ENCODE measurements around the gene LYRM4.
"Not testable (repeated sequence)": the region's sequence is repeated elsewhere in the genome, so short reads cannot be mapped to it uniquely, and the experiment has no call there.

LYRM4 gene

DNA sequence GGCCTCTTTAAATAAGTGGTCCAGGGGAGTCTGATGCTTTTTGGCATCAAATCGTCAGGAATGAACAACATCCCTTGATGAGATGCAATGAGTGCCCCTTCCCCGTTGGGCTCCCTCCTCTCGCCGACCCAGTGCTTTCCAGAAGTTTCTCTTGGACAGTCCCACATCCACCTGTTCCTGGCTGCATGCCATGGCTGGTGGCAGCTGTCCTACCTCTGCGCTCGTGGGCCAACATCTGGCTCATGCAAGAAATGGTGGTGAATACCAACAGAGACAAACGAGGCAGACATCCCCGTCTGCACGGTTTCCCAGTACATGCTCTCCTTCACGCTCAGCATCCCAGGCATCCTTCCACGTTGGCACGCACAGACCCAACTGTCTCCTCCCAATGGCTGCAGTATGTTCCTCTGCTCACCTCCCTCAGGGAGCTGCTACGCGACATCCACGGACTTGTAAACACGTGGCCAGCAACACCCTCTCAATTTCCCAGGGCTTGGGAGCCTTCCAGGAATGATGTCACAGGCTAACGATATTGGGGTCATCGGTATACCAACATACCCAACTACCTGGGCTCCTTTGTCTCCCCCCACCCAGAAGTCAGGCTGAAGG, 138.1 kb downstream of the LYRM4 start:
- H2BK120ac ChIP-seq (ENCODE audit: insufficient read depth, low read length, poor library complexity): no peak overlapping the region
- H4K12ac ChIP-seq (ENCODE audit: low read depth, low read length): no peak overlapping the region
- H3K79me2 ChIP-seq (ENCODE audit: control insufficient read depth, insufficient read depth, low read length, poor library complexity): no peaks in the 10 kb centered on the region
- peaks cover 1% of the 10 kb centered on the region for H3K9me3 ChIP-seq (ENCODE audit: insufficient read depth, low read depth, low read length)
- H3K4me3 ChIP-seq (ENCODE audit: low read depth, low read length): no peak overlapping the region
- H3K4me2 ChIP-seq (ENCODE audit: low read length): no peak overlapping the region
- peaks cover 10 to 14% of the 10 kb centered on the region in 2 experiments for H3K4me1 ChIP-seq (ENCODE audit: control insufficient read depth in 1 of 2, insufficient read depth in 2 of 2, low read length in 2 of 2)
- H3K9ac ChIP-seq (ENCODE audit: low read length): no peak overlapping the region
- H3K23ac ChIP-seq (ENCODE audit: low read length): no peak overlapping the region
- no CpG with 5 or more reads among the region's 18 CpGs for WGBS (ENCODE audit: extremely low coverage, insufficient coverage, insufficient read length)
- H3K27ac ChIP-seq (ENCODE audit: low read depth, low read length): no peak overlapping the region
- H2BK5ac ChIP-seq (ENCODE audit: low read depth, low read length, poor library complexity): no peak overlapping the region
- no peaks in the 10 kb centered on the region for H3K27me3 ChIP-seq (ENCODE audit: insufficient read depth, low read length)
- H4K8ac ChIP-seq (ENCODE audit: low read depth, low read length): no peak overlapping the region
- H2BK12ac ChIP-seq (ENCODE audit: low read length): no peak overlapping the region
- H3K14ac ChIP-seq (ENCODE audit: low read length): no peak overlapping the region
- no peak overlapping the region for H2AK5ac ChIP-seq (ENCODE audit: low read length)
- no peaks in the 10 kb centered on the region for H3K36me3 ChIP-seq (ENCODE audit: control insufficient read depth in 1 of 2, insufficient read depth in 2 of 2, low read length in 2 of 2)
- no peak overlapping the region for H3K18ac ChIP-seq (ENCODE audit: low read length)
- no peak overlapping the region for H3K4ac ChIP-seq (ENCODE audit: low read depth, low read length)
- DNase-seq: no peak
- no peak overlapping the region for H2AFZ ChIP-seq (ENCODE audit: insufficient read depth, low read length, poor library complexity)
- no peaks in the 10 kb centered on the region for H3K79me1 ChIP-seq (ENCODE audit: low read length)
- H4K91ac ChIP-seq (ENCODE audit: low read depth, low read length): no peak overlapping the region

DNA sequence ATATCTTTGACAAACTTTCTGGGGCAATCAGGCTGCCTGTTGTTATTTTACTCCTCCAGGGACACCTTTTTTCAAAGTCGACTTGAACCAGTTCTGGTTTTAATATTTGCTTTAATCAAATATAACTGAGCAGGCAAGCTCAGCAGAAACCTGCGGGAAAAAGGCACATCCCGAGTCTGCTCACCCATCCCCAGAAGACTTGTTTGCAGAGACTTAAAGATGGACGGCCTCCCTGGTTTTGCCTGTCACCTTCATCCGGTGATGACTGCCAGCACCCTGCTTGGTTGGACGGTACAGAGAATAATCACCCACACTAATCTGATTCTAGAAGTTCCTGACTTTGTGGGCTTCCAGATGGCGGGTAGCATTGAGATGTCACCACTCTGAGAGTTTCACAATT, 138.8 kb downstream of the LYRM4 start:
- Histone ChIP-seq H2BK12ac (ENCODE audit: low read length) (no peak overlapping the region), H3K79me2 (ENCODE audit: control insufficient read depth, insufficient read depth, low read length, poor library complexity) (no peaks in the 10 kb centered on the region), H3K18ac (ENCODE audit: low read length) (no peak overlapping the region), H3K27me3 (ENCODE audit: insufficient read depth, low read length) (no peaks in the 10 kb centered on the region), H3K9ac (ENCODE audit: low read length) (no peak overlapping the region), H4K91ac (ENCODE audit: low read depth, low read length) (no peak overlapping the region), H3K4ac (ENCODE audit: low read depth, low read length) (no peak overlapping the region), H2AFZ (ENCODE audit: insufficient read depth, low read length, poor library complexity) (no peak overlapping the region), H2AK5ac (ENCODE audit: low read length) (no peak overlapping the region), H3K4me2 (ENCODE audit: low read length) (no peak overlapping the region), H3K36me3 (ENCODE audit: control insufficient read depth in 1 of 2, insufficient read depth in 2 of 2, low read length in 2 of 2) (no peaks in the 10 kb centered on the region), H3K27ac (ENCODE audit: low read depth, low read length) (no peak overlapping the region), H2BK120ac (ENCODE audit: insufficient read depth, low read length, poor library complexity) (no peak overlapping the region), H2BK5ac (ENCODE audit: low read depth, low read length, poor library complexity) (no peak overlapping the region), H3K23ac (ENCODE audit: low read length) (no peak overlapping the region), H3K4me1 (ENCODE audit: control insufficient read depth in 1 of 2, insufficient read depth in 2 of 2, low read length in 2 of 2) (peaks cover 10 to 14% of the 10 kb centered on the region in 2 experiments), H4K8ac (ENCODE audit: low read depth, low read length) (no peak overlapping the region), H3K9me3 (ENCODE audit: insufficient read depth, low read depth, low read length) (peaks cover 1% of the 10 kb centered on the region), H4K12ac (ENCODE audit: low read depth, low read length) (no peak overlapping the region), H3K14ac (ENCODE audit: low read length) (no peak overlapping the region), H3K4me3 (ENCODE audit: low read depth, low read length) (no peak overlapping the region), H3K79me1 (ENCODE audit: low read length) (no peaks in the 10 kb centered on the region)
- no peak for DNase-seq
- no CpG with 5 or more reads among the region's 7 CpGs for WGBS (ENCODE audit: extremely low coverage, insufficient coverage, insufficient read length)

DNA sequence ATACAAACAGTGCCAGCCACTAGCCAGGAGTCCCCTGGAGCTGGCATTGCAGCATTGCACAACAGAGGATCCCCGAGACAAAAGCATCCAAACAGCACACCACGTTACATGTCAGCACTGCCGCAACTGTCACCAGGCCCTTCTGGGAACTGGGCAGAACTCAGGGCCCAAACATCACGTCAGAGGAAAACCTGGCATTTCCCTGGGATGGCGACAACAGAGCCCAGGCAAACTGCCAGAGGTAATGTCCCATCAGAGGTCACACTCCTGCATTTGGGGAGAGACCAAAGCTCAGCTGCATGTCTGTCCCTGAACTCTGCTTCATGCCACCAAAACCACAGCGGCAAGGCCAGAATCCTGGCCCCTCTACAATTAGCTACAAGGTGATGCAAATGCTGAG, 139.3 kb downstream of the LYRM4 start:
- Histone ChIP-seq H3K36me3 (ENCODE audit: control insufficient read depth in 1 of 2, insufficient read depth in 2 of 2, low read length in 2 of 2) (no peaks in the 10 kb centered on the region), H3K79me1 (ENCODE audit: low read length) (no peaks in the 10 kb centered on the region), H3K9me3 (ENCODE audit: insufficient read depth, low read depth, low read length) (peaks cover 1% of the 10 kb centered on the region), H2AFZ (ENCODE audit: insufficient read depth, low read length, poor library complexity) (no peak overlapping the region), H2AK5ac (ENCODE audit: low read length) (no peak overlapping the region), H2BK12ac (ENCODE audit: low read length) (no peak overlapping the region), H3K23ac (ENCODE audit: low read length) (no peak overlapping the region), H3K4ac (ENCODE audit: low read depth, low read length) (no peak overlapping the region), H3K4me3 (ENCODE audit: low read depth, low read length) (no peak overlapping the region), H2BK5ac (ENCODE audit: low read depth, low read length, poor library complexity) (no peak overlapping the region), H3K27ac (ENCODE audit: low read depth, low read length) (no peak overlapping the region), H4K8ac (ENCODE audit: low read depth, low read length) (no peak overlapping the region), H2BK120ac (ENCODE audit: insufficient read depth, low read length, poor library complexity) (no peak overlapping the region), H3K4me1 (ENCODE audit: control insufficient read depth in 1 of 2, insufficient read depth in 2 of 2, low read length in 2 of 2) (peaks cover 10% of the 10 kb centered on the region in 2 experiments), H3K79me2 (ENCODE audit: control insufficient read depth, insufficient read depth, low read length, poor library complexity) (no peaks in the 10 kb centered on the region), H3K4me2 (ENCODE audit: low read length) (no peak overlapping the region), H3K27me3 (ENCODE audit: insufficient read depth, low read length) (no peaks in the 10 kb centered on the region), H4K12ac (ENCODE audit: low read depth, low read length) (no peak overlapping the region), H3K14ac (ENCODE audit: low read length) (no peak overlapping the region), H3K9ac (ENCODE audit: low read length) (no peak overlapping the region), H4K91ac (ENCODE audit: low read depth, low read length) (no peak overlapping the region), H3K18ac (ENCODE audit: low read length) (no peak overlapping the region)
- no CpG with 5 or more reads among the region's 6 CpGs for WGBS (ENCODE audit: extremely low coverage, insufficient coverage, insufficient read length)
- no peak for DNase-seq

DNA sequence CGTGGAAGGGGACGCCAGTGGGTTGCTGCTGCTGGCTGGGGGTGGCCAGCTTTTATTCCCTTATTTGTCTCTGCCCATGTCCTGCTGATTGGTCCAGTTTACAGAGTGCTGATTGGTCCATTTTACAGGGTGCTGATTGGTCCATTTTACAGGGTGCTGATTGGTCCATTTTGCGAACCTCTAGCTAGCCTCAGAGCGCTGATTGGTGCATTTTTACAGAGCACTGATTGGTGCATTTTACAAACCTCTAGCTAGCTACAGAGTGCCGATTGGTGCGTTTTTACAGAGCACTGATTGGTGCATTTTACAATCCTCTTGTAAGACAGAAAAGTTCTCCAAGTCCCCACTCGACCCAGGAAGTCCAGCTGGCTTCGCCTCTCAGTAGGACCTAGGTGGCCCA, 140.2 kb downstream of the LYRM4 start:
- not testable (repeated sequence) for H3K4me2 ChIP-seq (ENCODE audit: low read length); H3K27ac ChIP-seq (ENCODE audit: low read depth, low read length); H4K12ac ChIP-seq (ENCODE audit: low read depth, low read length); H3K23ac ChIP-seq (ENCODE audit: low read length); H2BK12ac ChIP-seq (ENCODE audit: low read length); H3K79me1 ChIP-seq (ENCODE audit: low read length); H4K8ac ChIP-seq (ENCODE audit: low read depth, low read length); H3K4me3 ChIP-seq (ENCODE audit: low read depth, low read length); H3K18ac ChIP-seq (ENCODE audit: low read length); H2BK120ac ChIP-seq (ENCODE audit: insufficient read depth, low read length, poor library complexity); H3K4me1 ChIP-seq (ENCODE audit: control insufficient read depth in 1 of 2, insufficient read depth in 2 of 2, low read length in 2 of 2); H3K79me2 ChIP-seq (ENCODE audit: control insufficient read depth, insufficient read depth, low read length, poor library complexity); H4K91ac ChIP-seq (ENCODE audit: low read depth, low read length); H3K27me3 ChIP-seq (ENCODE audit: insufficient read depth, low read length); H3K4ac ChIP-seq (ENCODE audit: low read depth, low read length); H2BK5ac ChIP-seq (ENCODE audit: low read depth, low read length, poor library complexity); DNase-seq; H2AFZ ChIP-seq (ENCODE audit: insufficient read depth, low read length, poor library complexity); H3K9me3 ChIP-seq (ENCODE audit: insufficient read depth, low read depth, low read length); H2AK5ac ChIP-seq (ENCODE audit: low read length); H3K36me3 ChIP-seq (ENCODE audit: control insufficient read depth in 1 of 2, insufficient read depth in 2 of 2, low read length in 2 of 2); H3K14ac ChIP-seq (ENCODE audit: low read length); H3K9ac ChIP-seq (ENCODE audit: low read length)
- WGBS (ENCODE audit: extremely low coverage, insufficient coverage, insufficient read length): no CpG with 5 or more reads among the region's 8 CpGs

Data from trophoblast cell (in vitro differentiated cells and primary cell).